Ovary (tissue), 9 donors: ENCODE results near the gene ARMC6. TPM values are rescaled to one million over a fixed set of nuclear protein-coding genes. Genes with fewer than 3 reads are reported as not detected.

Experiments
- DNase-seq, 5 donors: peaks; one replicate each; pipeline ENCODE4 v3.0.0-alpha.2; 2019 to 2020
- H3K27ac ChIP-seq, 2 donors: fragments of 200-600 bp; one replicate each; pipeline versions ENCODE4 v1.5.1 to v1.8.0; 2019 to 2022
- H3K27me3 ChIP-seq: fragments of 200-600 bp; one replicate; pipeline ENCODE4 v1.8.0; 2022
- H3K36me3 ChIP-seq: fragments of 200-600 bp; sonication (generic); one replicate; pipeline ENCODE4 v1.5.1; 2019
- H3K4me1 ChIP-seq: one replicate; pipeline ENCODE4 v1.8.1; 2013; ENCODE audit warnings: mild to moderate bottlenecking, moderate library complexity; ENCODE audit not compliant: insufficient read depth
- H3K4me3 ChIP-seq: fragments of 200-600 bp; sonication (generic); one replicate; pipeline ENCODE4 v1.5.1; 2017
- H3K9me3 ChIP-seq, 2 donors: fragments of 200-600 bp in 1 of 2; sonication (generic) in 1 of 2; one replicate each; pipeline versions ENCODE4 v1.5.1 to v1.8.1; 2013 to 2019; ENCODE audit warnings: mild to moderate bottlenecking in 1 of 2, moderate library complexity in 1 of 2
- CTCF ChIP-seq, 3 donors: fragments of 450-650 bp in 2 of 3; fragments of 200-600 bp in 1 of 3; IDR thresholded peaks; one replicate each; pipeline versions ENCODE4 v1.5.1 to v1.8.0; 2016 to 2022; ENCODE audit warnings: antibody characterized with exemption in 3 of 3, mild to moderate bottlenecking in 1 of 3
- EP300 ChIP-seq: sonication (generic); formaldehyde crosslinking; IDR thresholded peaks from one replicate; pipeline ENCODE4 v1.6.1; 2017; ENCODE audit warnings: antibody characterized with exemption
- POLR2A ChIP-seq: fragments of 450-650 bp; IDR thresholded peaks from one replicate; pipeline ENCODE4 v1.6.1; 2017; ENCODE audit warnings: antibody characterized with exemption, mild to moderate bottlenecking, moderate library complexity
- WGBS, 3 donors: extraction: QIAGEN DNeasy Blood & Tissue Kit in 1 of 3; methylation state at CpG; one replicate each; pipeline versions ENCODE4 v1.1.5 to v1.1.7; 2013 to 2017; 5-methylcytosine and 5-hydroxymethylcytosine counted together
- intact Hi-C, 4 donors: fragments of 100-400 bp; cut with DNase I; formaldehyde crosslinking; loops; one replicate each; pipeline versions ENCODE4 v1.11.0 to v1.15.1; 2022 to 2023
- polyA plus RNA-seq, 2 donors: library from polyadenylated mRNA; stranded (reverse); fragments of 200-250 nt in 1 of 2; fragments of 350-450 nt in 1 of 2; fragmentation: Illumina TruSeq in 1 of 2; extraction: RNeasy Lipid Tissue Mini Kit (QIAGEN cat#74804) in 1 of 2; gene quantifications; one replicate each; pipeline ENCODE4 v1.2.3, GENCODE V29; 2013 to 2014
- total RNA-seq, 7 donors: library from RNA; depleted of rRNA in 2 of 7; stranded (reverse); fragments of >200 nt in 2 of 7; fragmentation: NEBNext Ultra II Directional in 3 of 7; extraction: Animal tissue kit (Norgen Biotek cat#: 25700) in 3 of 7; gene quantifications; one replicate each; pipeline versions ENCODE4 v1.1.0 to v1.2.4, GENCODE V29; 2016 to 2023
- donor health status: DM: no; HTN: no; CAD: no; lungs with moderate emphysema.
- donor health status: DM: no; HTN: no; CAD: no.
- donor health status: Bipolar disorder and iron deficiency.
- donor health status: DM: yes; HTN: yes; CAD: no.
- donor health status: DM: no; HTN: no; CAD: no.
- donor health status: DM: yes; HTN: yes; CAD: no.

The ARMC6 gene
- total and polyA plus RNA-seq, 9 donors: 7.0 to 27.5 (median 14.6) TPM

GRCh38 chr19:19028526-19028925, 4.9 kb upstream of the ARMC6 start:
- Histone ChIP-seq H3K36me3 (no peaks in the 10 kb centered on the region), H3K4me1 (peaks cover 4% of the 10 kb centered on the region), H3K4me3 (no peak overlapping the region), H3K9me3 (no peaks in the 10 kb centered on the region), H3K27ac (no peak overlapping the region), H3K27me3 (no peaks in the 10 kb centered on the region)
- intact Hi-C loops: no loop called here
- no peak for DNase-seq
- 89 to 91% (median 89%) methylated on average over 9 of the region's 9 CpGs for WGBS, 3 donors
- TF ChIP-seq CTCF (IDR thresholded peaks at IDR 0.05) (no peak), POLR2A (no peak), EP300 (no peak)

- H3K27me3 ChIP-seq: no peaks in the 10 kb centered on the region
- no peak overlapping the region for H3K4me3 ChIP-seq
- DNase-seq: no peak
- intact Hi-C loops: no loop called here
- WGBS, 3 donors: 68 to 76% (median 72%) methylated on average over 5 of the region's 5 CpGs
- no peaks in the 10 kb centered on the region for H3K9me3 ChIP-seq
- peaks cover 7% of the 10 kb centered on the region for H3K4me1 ChIP-seq
- TF ChIP-seq CTCF (IDR thresholded peaks at IDR 0.05) (no peak), EP300 (no peak), POLR2A (no peak)
- no peak overlapping the region for H3K27ac ChIP-seq
- no peaks in the 10 kb centered on the region for H3K36me3 ChIP-seq
Observed at GRCh38 chr19:19031891-19032290, 1.5 kb upstream of the ARMC6 start.

- WGBS, 3 donors: 5 to 7% (median 6%) methylated on average over 31 of the region's 31 CpGs
- no peak for TF ChIP-seq EP300
- no peak for TF ChIP-seq CTCF (IDR thresholded peaks at IDR 0.05)
- TF ChIP-seq POLR2A: no peak
- Histone ChIP-seq H3K4me1 (peaks cover 7% of the 10 kb centered on the region), H3K27me3 (no peaks in the 10 kb centered on the region), H3K4me3 (peak overlapping the region; percentile 83), H3K27ac (peak overlapping the region; percentile 72 to 93), H3K9me3 (no peaks in the 10 kb centered on the region), H3K36me3 (no peaks in the 10 kb centered on the region)
- intact Hi-C loops: no loop called here
- peak; percentile 38 to 73 (median 50) for DNase-seq
Observed at GRCh38 chr19:19032420-19033175, 805 bp upstream of the ARMC6 start.

- 0% methylated on average over 8 to 32 of the region's 32 CpGs for WGBS, 3 donors
- Histone ChIP-seq H3K4me1 (peaks cover 7% of the 10 kb centered on the region), H3K36me3 (no peaks in the 10 kb centered on the region), H3K4me3 (peak overlapping the region; percentile 83), H3K27ac (peak overlapping the region; percentile 72 to 93), H3K27me3 (no peaks in the 10 kb centered on the region), H3K9me3 (no peaks in the 10 kb centered on the region)
- intact Hi-C loops: no loop called here
- TF ChIP-seq EP300: no peak
- DNase-seq: peak in 1 of 5 donors; percentile 19
Observed at GRCh38 chr19:19033176-19033425, 302 bp upstream of the ARMC6 start.

- no peak for TF ChIP-seq POLR2A
- no peak for TF ChIP-seq EP300
- no peak for TF ChIP-seq CTCF (IDR thresholded peaks at IDR 0.05)
- DNase-seq: no peak
- WGBS, 3 donors: 7 to 8% (median 7%) methylated on average over 10 of the region's 10 CpGs
- peaks cover 7% of the 10 kb centered on the region for H3K4me1 ChIP-seq
- H3K27me3 ChIP-seq: no peaks in the 10 kb centered on the region
- peak overlapping the region; percentile 83 for H3K4me3 ChIP-seq
- H3K36me3 ChIP-seq: no peaks in the 10 kb centered on the region
- H3K27ac ChIP-seq: no peak overlapping the region
- intact Hi-C loops: no loop called here
- H3K9me3 ChIP-seq: no peaks in the 10 kb centered on the region
Observed at GRCh38 chr19:19034204-19034624, 811 bp downstream of the ARMC6 start.
